ENCODE data around the gene OR2F2. TPM values are rescaled to one million over a fixed set of nuclear protein-coding genes. Genes with fewer than 3 reads are reported as not detected.

Gene OR2F2
- total RNA-seq, result not detected

DNA sequence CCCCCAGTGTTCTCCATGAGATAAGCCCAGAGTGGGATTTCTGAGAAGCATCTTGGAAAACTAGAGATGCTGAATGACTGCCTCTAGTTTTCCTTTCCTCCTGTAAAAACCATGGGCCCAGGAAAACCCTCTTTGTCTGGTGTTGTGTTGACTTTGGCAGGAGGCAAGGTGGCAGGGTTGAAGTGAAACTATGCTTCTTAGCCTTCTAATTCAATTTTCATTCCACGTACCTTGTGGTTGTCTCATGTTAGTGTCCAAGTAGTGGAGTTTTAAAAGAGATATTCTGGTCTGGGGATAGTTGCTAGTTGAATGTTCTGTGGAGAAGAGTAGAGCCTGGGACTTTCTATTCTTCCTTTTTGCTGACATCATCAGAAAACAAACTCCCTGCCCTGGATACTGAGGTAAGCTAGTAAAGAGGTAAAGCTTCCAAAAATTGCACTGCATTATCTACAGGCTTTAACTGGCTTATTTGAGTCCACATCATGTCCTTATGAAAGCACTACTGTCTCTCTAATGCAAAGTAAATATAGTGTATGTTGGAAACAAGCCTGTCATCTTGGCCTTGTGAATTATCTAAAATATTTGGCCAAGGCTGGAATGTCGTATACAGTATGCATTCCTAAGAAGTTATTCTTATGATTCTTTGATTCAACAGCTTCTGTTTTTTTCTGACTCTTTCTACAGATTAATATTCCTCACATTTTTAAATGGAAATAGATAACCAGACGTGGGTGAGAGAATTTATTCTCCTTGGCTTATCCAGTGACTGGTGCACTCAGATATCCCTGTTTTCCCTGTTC, at the start of gene OR2F2:
OR2F2 (plus strand) TSS at position 708 of the 800 bp plus-strand sequence; CDS start at position 708, 0 bp downstream.
- ATAC-seq (no peak), DNase-seq (no peak)
- WGBS, 2 donors, result 42 to 46% methylated on average over 3 of the region's 3 CpGs
- Histone ChIP-seq H3K4me3 (no peak within 1 kb of the TSS), H3K36me3 (replicated peaks in 1 of 2; ENCODE audit: insufficient read depth in 1 of 2, low read depth in 2 of 2) (no peaks in the 10 kb centered on the region), H3K4me1 (no peaks in the 10 kb centered on the region), H3K27me3 (no peaks in the 10 kb centered on the region), H3K27ac (no peak within 1 kb of the TSS), H3K9me3 (no peaks in the 10 kb centered on the region)
- intact Hi-C loops (cut with DNase I), result no loop called here
- TF ChIP-seq POLR2A (IDR thresholded peaks at IDR 0.05) (no peak), CTCF (IDR thresholded peaks at IDR 0.05) (no peak)

DNA sequence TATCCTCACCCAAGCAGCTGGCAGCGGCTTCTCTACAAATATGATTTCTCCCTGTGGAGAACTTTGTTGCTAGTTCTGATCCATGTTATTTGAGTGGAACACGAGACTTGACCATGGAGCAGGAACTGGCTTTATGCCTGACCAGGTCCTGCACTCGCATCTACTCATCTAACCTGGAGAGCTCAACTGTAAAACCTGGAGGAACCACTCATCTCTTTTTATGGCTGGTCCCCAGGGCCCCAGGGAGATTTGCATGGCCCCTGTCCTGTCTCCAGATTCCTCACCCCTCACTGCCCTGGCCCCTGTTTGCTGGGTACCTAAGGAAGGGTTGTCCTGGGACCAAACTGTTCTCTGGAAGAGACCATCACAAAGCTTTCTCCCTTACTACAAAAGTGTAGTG, 49.1 kb upstream of the OR2F2 start:
- intact Hi-C loops (cut with DNase I), result no loop called here
- H3K4me1 ChIP-seq, result no peaks in the 10 kb centered on the region
- ATAC-seq (no peak), DNase-seq (no peak)
- no peak overlapping the region for H3K27ac ChIP-seq
- TF ChIP-seq CTCF (IDR thresholded peaks at IDR 0.05) (no peak), POLR2A (IDR thresholded peaks at IDR 0.05) (no peak)
- no peak overlapping the region for H3K4me3 ChIP-seq
- H3K9me3 ChIP-seq, result no peaks in the 10 kb centered on the region
- H3K27me3 ChIP-seq, result no peaks in the 10 kb centered on the region
- 86 to 89% methylated on average over 3 of the region's 3 CpGs for WGBS, 2 donors
- no peaks in the 10 kb centered on the region for H3K36me3 ChIP-seq (replicated peaks in 1 of 2; ENCODE audit: insufficient read depth in 1 of 2, low read depth in 2 of 2)

DNA sequence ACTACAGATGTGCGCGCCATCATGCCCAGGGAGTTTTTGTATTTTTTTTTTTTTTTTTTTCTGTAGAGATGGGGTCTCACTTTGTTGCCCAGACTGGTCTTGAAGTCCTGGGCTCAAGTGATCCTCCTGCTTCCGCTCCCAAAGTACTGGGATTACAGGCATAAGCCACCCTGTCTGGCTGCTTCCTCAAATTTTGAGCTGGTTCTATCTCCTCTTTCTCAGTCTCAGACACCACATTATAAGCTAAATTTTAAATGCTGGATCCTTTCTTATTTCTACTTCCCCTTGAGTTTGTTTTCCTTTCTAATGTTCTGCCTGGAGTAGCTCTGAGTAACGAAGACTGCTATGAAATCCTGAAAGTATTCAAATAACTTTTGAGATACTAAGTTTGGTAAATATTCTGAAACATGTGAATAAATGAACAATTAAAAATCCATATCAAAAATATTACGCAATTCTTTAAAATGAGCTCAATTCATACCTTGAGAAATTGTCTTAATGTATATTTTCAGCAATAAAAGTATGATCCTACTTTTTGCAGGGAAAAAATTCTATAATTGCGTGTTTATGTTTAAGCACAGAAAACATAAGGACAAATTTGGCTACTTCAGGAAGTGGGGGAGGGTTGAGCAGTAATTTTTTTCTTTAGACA, 48.1 kb upstream of the OR2F2 start:
- 94 to 95% methylated on average over 6 of the region's 6 CpGs for WGBS, 2 donors
- DNase-seq, result no peak
- H3K4me3 ChIP-seq, result no peak overlapping the region
- H3K36me3 ChIP-seq (replicated peaks in 1 of 2; ENCODE audit: insufficient read depth in 1 of 2, low read depth in 2 of 2), result no peaks in the 10 kb centered on the region
- intact Hi-C loops (cut with DNase I), result no loop called here
- H3K27ac ChIP-seq, result no peak overlapping the region
- no peak for ATAC-seq
- no peaks in the 10 kb centered on the region for H3K27me3 ChIP-seq
- no peaks in the 10 kb centered on the region for H3K4me1 ChIP-seq
- no peak for TF ChIP-seq CTCF (IDR thresholded peaks at IDR 0.05)
- TF ChIP-seq POLR2A (IDR thresholded peaks at IDR 0.05), result no peak
- no peaks in the 10 kb centered on the region for H3K9me3 ChIP-seq

- Histone ChIP-seq H3K4me3 (no peak overlapping the region), H3K4me1 (no peaks in the 10 kb centered on the region), H3K9me3 (no peaks in the 10 kb centered on the region), H3K27ac (no peak overlapping the region), H3K27me3 (no peaks in the 10 kb centered on the region), H3K36me3 (replicated peaks in 1 of 2; ENCODE audit: insufficient read depth in 1 of 2, low read depth in 2 of 2) (no peaks in the 10 kb centered on the region)
- ATAC-seq, result no peak
- intact Hi-C loops (cut with DNase I), result no loop called here
- DNase-seq, result no peak
- WGBS, 2 donors, result 86 to 97% methylated on average over 2 of the region's 2 CpGs
- TF ChIP-seq POLR2A (IDR thresholded peaks at IDR 0.05) (no peak), CTCF (IDR thresholded peaks at IDR 0.05) (no peak)
Observed at GRCh38 chr7:143889068-143889467, 46.0 kb upstream of the OR2F2 start.
